Activated CD4-positive, alpha-beta T cell treated with anti-CD3 and anti-CD28 coated beads, Interleukin-10, Interleukin-2, amounts not matched to agents 100 ng/mL and 50 ng/mL, durations not matched to agents 16 hours and 8 hours (primary cell): ENCODE measurements around the gene CAMSAP3.
A peak's percentile ranks its signal among the peaks of the same experiment; 100 is the strongest.

Experiments
- DNase-seq: peaks from one replicate; pipeline ENCODE4 v3.0.0-alpha.2; 2020

CAMSAP3 gene

DNA sequence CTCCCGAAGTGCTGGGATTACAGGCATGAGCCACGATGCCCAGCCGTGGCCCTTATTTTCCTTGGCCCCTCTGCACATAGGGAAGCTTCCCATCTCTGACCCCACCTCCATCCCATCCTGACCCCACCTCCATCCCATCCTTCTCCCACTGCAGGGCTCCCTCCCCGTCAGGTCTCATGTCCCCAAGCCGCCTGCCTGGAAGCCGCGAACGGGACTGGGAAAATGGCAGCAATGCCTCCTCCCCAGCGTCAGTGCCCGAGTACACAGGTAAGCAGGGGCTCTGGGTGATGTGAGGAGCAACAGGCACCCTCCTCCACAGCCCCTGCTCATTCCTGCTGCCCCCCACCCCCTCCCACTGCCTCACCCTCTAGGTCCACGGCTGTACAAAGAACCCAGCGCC, 21.5 kb downstream of the CAMSAP3 start:
- DNase-seq, result no peak

DNA sequence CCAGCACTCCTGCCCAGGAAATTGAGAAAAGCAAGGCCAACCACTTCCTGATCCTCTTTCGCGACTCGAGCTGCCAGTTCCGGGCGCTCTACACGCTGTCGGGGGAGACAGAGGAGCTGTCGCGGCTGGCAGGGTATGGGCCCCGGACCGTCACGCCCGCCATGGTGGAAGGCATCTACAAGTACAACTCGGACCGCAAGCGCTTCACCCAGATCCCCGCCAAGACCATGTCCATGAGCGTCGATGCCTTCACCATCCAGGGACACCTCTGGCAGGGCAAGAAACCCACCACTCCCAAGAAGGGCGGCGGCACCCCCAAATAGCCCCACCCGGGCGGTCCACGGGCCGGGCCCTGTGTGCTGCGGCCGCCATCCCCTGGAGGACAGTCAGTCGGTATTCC, 22.1 kb downstream of the CAMSAP3 start:
- DNase-seq, result no peak

DNA sequence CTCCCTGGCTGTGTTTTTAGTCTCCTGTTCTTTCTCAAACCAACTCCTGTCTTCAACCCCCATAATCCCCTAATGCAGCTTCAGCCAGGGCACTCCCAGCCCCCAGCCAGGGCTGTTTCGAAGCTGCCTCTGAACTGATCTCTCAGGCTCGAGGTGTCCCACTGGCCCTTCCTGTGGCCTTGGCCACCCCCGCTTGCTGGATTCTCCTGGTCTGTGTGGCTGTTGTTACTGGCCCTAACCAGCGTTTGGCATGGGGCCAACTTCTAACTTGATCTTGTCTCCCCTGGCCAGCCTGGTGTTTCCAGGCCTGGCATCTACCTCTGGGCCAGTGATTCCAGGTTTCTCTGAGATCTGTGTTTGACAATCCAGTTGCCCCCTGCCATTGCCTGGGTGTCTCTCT, 22.7 kb downstream of the CAMSAP3 start:
- no peak for DNase-seq

DNA sequence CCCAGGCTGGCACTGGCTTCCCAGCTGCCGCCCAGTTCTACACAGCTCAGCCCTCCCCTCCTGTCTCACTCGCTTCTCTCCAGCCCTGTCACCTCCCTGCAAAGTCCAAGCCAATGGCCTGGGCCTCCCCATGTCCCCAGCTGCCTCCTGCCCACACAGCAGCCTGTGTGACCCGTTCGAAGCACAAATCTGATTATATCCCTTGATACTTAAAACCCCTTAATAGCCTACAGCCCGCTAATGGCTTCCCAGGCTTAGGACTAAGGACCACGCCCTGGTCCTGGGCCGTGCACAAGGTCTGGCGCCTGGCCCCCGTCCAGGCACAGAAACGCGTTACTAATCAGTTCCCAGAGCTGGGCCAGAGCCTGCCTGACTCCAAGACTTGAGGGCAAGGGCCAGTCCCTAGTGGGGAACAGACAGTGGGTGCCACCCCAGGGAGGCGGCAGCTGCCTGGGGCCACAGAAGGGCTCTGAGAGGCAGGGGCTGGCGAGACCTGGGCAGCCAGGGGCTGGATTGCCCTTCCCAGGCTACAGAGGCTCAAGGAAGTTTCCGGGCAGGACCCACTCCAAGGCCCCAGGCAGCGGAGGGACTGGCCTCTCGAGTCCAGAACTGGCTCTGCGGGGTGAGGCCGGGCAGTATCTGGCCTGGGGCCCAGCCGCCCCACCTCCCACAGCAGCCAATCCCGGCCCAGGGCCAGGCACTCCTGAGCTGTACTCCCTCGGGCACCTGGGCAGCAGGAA, 23.3 kb downstream of the CAMSAP3 start:
- no peak for DNase-seq

DNA sequence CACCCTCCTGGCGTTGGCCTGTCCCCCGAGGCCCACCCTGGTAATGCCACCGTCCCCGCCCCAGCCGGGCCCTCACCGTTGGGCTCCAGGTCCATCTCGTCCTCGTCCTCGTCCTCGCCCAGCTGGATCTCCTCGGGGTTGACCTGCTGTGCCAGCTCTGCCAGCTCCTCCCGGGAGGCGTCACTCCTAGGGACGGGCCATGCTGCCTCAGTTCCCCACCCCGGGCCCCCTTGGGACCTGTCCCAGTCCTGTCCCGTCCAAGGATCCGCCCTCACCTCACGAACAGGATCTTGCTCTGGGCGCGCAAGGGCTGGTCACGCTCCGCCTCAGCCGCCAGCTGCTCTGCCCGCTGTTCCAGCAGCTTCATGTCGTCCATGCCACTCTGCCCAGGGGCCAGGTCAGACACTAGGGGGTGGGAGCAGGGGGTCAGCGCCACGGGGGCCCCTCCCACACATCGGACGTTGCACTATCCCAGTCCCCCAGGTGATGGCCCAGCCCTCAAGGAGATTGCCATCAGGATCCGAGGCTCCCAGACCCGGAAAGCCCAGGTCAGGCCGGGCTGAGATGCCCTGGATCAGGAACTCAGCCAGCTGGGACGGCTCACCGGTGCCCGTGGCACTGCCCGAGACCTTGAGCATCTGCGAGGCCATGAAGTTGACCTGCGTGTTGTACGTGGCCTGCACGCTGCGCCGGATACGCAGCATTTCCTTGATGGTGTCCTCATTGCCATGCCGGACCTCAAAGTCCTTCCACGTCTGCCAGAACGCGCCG, 24.2 kb downstream of the CAMSAP3 start:
- DNase-seq, result no peak

DNA sequence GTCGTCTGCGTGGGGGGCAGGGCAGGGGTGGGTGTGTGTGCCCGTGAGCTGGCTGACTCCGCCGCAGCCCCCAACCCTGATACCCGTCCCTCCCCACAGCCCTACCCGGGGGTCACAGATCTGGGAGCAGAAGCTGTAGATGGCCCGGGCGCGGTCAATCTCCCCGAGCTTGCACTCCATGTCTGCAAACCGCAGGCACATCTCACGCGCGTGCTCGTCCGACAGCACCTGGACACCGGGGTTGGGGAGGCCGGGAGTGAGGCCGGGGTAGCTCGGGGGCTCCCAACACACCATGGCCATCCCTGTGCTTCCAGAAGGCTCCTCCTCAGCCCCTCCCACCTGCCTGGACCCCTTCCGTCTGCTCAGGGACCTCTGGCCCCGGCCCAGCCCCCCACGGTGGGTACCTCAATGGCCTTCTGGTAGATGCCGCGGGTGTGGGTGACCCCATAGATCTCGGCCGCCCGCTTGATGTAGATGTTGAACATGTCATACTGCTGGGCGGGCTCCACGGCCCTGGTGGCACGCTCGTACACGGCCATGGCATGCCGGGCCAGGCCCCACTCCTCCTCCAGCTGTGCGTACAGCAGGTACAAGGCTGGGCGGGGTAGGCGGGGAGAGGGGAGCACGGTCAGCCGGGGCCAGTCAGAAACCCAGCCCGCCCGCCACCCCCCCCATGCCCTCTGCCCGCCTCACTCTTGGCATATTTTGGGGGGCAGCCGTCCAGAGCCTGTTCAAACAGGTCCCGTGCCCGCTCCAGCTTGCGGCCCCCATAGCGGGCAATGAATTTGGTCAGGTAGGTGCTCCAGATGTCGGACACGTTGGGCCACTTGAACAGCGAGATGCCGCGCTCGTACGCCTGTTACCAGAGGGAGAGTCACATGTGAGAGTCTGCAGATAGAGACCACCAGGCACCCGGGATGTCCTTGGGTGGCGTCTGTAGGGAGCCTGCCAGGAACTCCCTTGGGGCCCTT, 25.1 kb downstream of the CAMSAP3 start:
- no peak for DNase-seq

DNA sequence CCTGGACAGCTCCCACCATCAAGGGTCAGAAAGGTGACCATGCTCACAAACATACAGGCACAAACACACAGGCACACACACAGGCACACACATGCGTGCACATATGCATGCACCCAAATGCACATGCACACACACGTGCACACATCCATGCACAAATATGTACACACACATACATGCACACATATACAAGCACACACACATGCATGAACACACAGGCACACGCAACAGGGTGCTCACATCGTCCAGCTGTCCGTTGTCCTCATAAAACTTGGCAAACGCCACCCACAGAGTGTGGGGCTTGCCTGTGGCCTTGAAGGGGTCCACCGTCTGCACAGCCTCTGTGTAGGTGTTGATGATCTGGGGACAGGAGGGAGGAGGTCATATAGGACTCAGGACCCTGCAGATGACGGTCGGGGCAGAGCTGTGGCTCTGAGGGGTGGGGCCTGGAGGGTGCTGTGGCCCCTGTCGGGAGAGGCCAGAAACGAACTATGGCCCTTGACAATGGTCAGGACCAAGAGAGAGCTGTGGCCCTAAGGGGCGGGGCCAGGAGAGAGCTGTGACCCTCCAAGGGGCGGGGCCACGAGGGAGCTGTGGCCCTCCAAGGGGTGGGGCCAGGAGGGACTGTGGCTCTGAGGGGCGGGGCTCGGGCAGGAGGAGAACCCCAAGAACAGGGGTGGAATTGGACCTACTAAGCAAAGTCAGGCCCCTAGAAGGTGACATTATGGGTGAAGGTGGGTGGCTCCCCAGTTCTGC, 27.4 kb downstream of the CAMSAP3 start:
- DNase-seq, result no peak

DNA sequence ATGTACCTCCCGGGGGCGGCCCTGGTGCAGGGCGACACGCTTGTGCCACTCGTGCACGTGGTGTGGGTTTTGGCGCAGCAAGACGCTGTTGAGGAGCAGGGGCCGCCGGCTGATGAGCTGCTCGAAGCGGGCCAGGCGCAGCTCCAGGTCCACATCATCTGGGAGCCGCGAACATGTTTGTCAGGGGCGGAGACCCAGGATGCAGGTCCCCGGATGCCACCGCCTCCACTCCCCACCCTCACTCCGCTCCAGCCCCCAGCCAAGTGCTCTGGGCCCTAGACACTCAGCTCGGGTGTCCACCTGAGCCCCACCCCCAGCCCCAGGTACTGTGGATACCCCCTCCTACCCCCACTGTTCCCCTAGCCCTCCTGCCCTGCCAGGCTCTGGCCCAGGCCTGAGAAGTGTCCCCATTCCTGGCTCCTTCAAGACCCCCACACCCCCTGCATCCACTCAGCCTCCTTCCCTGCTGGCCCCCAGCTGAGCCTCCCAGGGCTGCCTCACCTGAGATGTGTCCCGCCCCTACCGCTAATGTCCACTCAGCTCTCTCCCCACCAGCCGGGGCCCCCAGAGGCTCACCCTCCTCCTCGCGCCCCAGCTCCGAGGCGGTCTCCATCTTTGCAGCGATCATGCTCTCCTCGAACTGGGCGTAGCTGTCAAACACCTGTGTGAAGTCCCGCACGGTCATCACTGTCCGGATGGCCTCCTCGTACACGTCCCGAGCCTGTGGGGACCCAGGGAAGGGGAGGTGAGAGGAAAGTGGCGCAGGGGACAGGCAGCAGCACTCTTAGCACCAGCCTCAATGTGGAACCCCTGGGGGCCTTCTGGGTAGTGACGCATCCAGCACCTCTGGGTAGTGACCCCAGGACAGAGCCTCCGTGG, 28.3 kb downstream of the CAMSAP3 start:
- no peak for DNase-seq

DNA sequence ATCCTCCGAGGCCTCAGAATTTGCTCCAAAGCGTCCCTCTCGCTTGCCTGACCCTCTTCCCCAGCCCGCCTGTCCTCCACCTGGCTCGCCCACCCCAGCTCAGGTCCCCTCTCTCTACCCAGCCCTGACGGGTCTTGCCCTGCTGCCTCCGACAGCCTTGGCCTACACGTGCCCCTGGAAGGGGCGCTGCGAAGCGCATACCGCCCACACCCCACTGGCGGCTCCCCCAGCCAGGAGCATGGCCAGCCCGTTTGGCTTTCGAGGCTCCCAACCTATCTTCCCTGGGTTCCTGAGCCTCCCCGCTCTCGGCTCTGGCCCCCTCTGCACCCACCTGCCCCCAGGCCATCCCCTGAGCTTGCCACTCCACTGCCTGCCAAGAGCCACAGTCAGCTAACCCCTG, 29.1 kb downstream of the CAMSAP3 start:
- DNase-seq, result no peak

DNA sequence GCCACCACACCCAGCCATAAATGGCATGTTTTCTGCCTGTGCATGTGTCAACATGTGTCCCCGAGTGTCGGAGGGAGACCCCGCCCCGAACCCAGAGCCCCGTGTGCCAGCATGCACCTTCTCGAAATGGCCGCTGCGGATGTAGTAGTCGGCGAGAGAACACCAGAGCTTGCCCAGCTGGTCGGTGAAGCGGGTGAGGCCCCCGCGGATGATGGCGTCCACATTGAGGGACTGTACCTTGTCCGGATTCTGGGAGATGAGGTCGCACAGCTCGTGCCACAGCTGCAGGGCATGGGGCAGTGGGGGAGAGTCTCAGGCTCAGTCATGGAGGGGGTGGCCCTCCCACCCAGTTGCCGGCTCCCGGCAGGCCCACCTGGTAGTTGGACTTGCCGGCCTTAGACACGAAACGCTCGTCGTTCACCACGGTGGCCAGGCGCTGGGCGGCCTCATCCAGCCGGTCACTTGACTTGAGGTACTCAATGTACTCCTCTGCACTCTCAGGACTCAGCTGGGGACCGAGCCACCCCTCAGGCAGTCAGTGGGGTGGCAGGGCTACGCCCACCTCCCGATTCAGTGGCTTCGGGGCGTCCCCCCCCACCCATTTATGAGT, 30.2 kb downstream of the CAMSAP3 start:
- DNase-seq, result no peak

DNA sequence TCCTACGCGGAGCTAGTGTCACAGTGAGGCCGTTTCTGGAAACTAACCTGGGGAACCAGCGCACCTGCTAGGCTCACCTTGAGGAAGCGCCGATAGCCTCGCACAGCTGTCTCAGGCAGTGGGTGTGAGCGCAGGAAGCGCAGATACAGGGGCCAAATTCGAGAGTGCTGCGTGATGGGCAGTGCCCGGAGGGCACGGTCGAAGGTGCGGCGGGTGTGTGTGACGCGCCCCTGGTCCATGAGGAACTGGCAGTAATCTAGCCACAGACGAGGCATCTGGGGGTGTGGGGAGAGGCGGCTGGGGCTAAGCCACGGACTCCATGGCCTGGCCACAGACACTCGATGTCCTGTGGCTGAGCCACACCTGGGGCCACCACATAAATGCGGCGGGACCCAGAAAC, 31.5 kb downstream of the CAMSAP3 start:
- no peak for DNase-seq

DNA sequence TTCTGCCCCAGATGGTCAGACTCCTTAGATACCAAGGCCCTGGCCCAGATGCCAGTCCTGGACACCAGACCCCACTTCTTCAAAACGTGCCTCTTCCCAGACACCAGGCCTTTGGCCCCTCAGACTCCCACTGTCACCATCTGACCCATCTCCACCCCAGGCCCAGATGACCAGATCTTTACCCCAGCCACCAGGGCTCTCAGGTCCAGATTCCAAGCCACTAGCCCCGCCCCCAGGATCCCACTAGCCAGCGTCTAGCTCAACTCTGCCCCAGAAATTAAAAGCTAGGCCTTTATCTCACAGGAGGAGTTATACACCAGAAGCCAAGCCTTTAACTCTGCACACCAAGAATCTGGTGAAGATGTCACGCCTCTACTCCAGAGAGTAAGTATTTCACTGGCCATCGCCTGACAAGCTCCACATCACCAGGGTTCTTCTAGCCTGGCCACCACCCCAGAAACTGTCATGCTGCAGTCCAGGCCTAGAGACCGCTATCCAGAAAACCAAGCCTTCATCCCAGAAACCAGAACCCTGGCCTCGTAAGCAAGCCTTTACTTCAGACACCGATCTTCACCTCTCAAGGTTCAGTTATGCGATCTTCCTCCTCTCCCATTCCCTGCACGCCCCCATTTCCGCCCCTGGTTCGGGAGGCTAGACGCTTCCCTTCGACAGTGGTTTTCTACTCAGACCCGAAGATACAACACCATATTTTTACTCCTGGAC, 33.1 kb downstream of the CAMSAP3 start:
- DNase-seq, result no peak

DNA sequence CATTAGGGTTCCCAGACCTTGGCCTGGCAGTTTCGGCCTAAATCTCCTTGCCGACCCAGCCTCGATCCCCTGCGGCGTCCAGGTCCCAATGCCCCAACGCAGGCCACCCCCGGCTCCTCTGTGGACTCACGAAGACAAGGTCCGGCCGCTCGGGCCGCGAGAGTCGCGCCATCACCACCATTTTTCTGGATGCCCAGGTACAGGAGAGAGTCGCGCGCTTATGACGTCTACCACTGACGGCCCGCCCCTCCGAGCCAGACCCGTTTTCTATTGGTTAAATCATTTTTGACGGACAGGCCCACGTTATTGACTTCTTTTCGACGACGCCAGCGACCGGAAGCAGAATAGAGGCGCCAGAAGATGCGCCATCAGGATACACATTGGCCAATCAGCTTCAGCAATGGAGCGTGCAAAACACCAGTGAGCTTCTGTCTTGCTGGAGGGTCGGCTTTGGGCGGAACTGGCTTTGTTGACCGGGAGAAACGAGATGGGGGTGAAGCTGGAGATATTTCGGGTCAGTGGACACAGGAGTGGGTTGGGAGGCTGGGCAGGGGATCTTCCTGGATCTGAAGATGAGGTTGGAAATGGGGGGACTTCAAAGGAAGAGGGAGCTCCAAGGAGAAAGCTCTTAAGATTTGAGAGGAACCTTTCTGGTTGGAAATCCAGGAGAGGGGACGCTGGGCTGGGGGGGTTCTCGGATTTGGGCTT, 33.8 kb downstream of the CAMSAP3 start, which contains the start of the genes PET100 and XAB2:
Gene PET100 (plus strand): TSS at position 447 of the 708 bp plus-strand sequence. CDS start 41 bp downstream, at position 488.
Gene XAB2 (minus strand): TSS at position 199 of the 708 bp plus-strand sequence. CDS start 18 bp downstream, at position 181.
- peak; percentile 98 for DNase-seq

DNA sequence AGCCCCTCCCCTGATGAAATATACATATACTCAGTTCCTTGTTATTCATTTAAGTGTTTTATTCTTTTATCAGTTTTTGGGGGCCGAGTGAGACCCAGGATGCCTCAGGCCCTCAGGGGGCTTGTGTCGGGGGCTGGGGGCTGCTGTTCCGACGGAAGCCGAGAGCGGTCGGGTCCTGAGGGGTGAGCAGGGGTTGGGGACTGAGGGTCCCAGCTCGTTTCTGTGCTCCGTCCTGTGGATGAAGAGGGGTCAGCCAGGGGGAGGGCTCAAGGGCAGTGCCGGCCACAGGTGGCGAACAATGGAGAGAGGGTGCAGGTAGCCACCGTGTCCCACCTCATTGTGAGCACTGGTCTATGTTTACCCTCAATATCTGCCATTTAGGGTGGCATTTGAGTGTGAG, 35.9 kb downstream of the CAMSAP3 start:
- no peak for DNase-seq

DNA sequence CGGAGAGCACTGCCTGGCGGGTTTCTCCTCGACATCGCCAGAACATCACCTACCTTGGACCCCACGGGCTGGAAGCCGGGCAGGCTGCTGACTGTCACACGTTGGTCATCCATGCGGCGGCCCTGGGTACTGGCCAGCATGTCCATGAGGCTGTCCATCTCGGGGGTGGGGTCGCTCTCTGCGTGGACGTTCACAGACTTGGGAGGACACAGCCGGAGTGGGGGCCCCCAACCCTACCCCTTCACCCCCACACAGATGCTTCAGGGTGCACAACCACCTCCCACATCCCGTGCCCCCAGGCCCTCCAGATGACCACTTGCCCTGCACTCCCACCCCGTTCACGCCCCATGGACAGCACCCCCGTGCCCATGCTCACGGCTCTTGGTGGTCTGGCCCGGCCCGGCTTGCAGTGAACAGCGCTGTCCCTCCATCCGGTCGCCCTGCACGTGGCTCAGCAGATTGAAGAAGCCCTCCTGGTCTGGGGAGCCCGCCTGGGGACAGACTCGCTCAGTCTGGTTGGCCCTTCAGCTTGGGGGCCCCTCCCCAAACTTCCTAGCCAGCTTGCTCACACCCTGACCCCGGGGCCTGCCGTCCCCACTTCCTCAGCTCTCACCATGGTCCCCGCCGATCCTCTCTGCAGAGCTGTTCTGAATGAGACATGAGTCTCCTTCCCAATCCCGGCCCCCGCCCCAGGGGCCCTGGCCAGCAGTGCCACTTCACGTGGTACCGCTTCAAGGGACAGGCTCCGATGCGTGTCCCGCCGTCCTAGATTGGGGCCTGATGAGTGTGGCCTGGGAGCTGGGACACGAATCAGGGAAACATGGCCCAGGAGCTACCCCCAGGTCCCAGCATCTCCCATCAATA, 36.9 kb downstream of the CAMSAP3 start:
- no peak for DNase-seq

DNA sequence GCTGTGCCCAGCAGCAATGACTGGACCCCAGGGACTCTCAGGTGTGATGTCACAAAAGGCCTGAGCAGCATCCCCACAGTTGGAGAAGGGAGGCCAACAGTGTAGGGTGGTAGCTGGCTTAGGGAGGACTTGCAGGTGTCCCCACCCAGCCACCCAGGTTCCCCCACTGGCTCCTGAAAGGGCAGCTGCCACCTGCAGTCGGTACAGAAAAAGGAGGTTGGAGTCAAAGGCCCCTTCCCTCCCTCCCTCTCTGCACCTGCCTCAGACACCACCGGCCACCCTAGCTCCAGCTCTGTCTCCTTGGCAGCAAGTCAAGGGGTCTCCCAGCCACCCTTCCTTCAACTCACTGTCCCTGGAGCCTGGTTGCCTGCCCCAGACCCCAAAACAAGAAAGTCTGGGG, 38.0 kb downstream of the CAMSAP3 start, which contains the start of gene PCP2:
Gene PCP2 (minus strand): TSS at position 22 of the 400 bp plus-strand sequence. CDS start 262 bp downstream, outside the sequence.
- DNase-seq, result no peak

DNA sequence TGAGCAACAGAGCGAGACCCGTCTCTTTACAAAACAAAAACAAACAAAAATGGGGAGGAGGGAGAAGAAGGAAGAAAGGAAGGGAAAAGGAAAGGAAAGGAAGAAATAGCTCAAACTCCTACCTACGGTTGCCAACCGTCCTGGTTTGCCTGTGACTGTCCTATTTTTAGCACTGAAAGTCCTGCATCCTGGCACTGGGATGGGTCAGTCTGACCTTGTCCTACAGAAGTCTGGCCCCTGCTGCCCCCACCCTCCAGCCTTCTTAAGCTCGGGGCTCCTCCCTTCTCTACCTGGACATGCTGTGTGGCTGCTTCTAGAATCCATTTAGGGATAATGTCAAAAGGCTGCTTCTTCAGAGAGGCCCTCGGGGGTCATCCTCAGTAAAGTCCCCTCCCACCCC, 40.0 kb downstream of the CAMSAP3 start:
- DNase-seq, result no peak

DNA sequence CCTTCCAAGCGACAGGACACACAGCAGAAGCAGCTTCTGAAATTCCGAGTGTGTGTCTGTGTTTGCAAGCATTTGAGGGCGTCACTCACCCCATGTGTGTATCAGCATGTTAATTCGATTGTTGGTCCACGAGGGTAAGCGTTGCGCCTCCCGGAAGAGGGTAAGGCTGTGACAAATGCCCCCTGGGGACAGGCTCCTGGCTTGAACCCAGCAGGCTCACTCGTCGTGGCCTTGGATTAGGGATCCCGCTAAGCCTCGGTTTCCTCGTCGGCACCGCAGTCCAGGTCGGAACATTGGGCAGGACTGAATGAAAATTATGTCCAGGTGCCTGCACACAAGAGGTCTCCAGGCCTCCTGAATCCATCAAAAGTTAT, 40.6 kb downstream of the CAMSAP3 start:
- DNase-seq, result no peak
